Nephron (organoid): ENCODE measurements around the gene PFDN4.
"Not testable (repeated sequence)": the region's sequence is repeated elsewhere in the genome, so short reads cannot be mapped to it uniquely, and the experiment has no call there.

ENCODE experiments used
- H3K27ac Mint-ChIP-seq, 3 experiments: 2 replicates each; pipeline ENCODE4 v1.8.0; 2020; ENCODE audit warnings: mixed read lengths in 3 of 3, mild to moderate bottlenecking in 2 of 3, moderate library complexity in 1 of 3
- H3K27me3 Mint-ChIP-seq: 2 replicates; pipeline ENCODE4 v1.8.0; 2021; ENCODE audit warnings: low read depth, mild to moderate bottlenecking, moderate library complexity, mixed read lengths
- H3K36me3 Mint-ChIP-seq: 2 replicates; pipeline ENCODE4 v1.8.0; 2020; ENCODE audit warnings: low read depth, mixed read lengths
- H3K4me1 Mint-ChIP-seq: 2 replicates; pipeline ENCODE4 v1.8.0; 2020; ENCODE audit warnings: mixed read lengths
- H3K4me3 Mint-ChIP-seq, 3 experiments: 2 replicates each; pipeline ENCODE4 v1.8.0; 2020; ENCODE audit warnings: mild to moderate bottlenecking in 3 of 3, mixed read lengths in 3 of 3, moderate library complexity in 2 of 3
- H3K9me3 Mint-ChIP-seq: 2 replicates; pipeline ENCODE4 v1.8.0; 2020; ENCODE audit warnings: mixed read lengths
- TF ChIP-seq, protein P1 (sequence below), 3 experiments: fragments of 200-600 bp; sonication (generic); IDR thresholded peaks; one replicate each; pipeline ENCODE4 v1.5.0; 2021; ENCODE audit warnings: antibody characterized with exemption in 3 of 3; ENCODE audit not compliant: unreplicated experiment in 3 of 3

Gene PFDN4

DNA sequence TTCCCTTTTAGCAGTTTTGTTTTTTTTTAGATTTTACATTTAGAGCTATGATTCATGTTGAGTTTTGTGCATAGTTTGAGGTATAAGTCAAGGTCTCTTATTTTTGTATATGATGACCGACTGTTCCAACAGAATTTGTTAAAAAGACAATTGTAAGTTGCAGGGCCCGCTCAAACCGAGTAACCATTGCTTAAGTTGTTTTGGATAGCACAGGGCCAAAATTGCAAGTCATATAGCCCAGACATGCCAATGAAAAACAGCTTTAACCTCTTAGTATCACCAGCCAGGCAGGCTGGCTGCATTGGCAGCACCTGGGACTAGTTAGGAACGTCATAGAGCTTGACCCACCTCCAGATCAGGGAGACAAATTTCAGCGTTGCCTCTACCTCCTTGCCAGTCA lies 47.3 kb downstream of the PFDN4 start:
- Mint-ChIP-seq H3K9me3 (peaks cover 4% of the 10 kb centered on the region), H3K27me3 (no peaks in the 10 kb centered on the region), H3K4me3 (no peak overlapping the region), H3K4me1 (peaks cover 24% of the 10 kb centered on the region), H3K36me3 (no peaks in the 10 kb centered on the region), H3K27ac (peak overlapping the region in 1 of 3 experiments; percentile 73)
- TF ChIP-seq, protein P1, sequence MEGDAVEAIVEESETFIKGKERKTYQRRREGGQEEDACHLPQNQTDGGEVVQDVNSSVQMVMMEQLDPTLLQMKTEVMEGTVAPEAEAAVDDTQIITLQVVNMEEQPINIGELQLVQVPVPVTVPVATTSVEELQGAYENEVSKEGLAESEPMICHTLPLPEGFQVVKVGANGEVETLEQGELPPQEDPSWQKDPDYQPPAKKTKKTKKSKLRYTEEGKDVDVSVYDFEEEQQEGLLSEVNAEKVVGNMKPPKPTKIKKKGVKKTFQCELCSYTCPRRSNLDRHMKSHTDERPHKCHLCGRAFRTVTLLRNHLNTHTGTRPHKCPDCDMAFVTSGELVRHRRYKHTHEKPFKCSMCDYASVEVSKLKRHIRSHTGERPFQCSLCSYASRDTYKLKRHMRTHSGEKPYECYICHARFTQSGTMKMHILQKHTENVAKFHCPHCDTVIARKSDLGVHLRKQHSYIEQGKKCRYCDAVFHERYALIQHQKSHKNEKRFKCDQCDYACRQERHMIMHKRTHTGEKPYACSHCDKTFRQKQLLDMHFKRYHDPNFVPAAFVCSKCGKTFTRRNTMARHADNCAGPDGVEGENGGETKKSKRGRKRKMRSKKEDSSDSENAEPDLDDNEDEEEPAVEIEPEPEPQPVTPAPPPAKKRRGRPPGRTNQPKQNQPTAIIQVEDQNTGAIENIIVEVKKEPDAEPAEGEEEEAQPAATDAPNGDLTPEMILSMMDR (IDR thresholded peaks at IDR 0.05; ENCODE audit: unreplicated experiment in 3 of 3) = no peak

DNA sequence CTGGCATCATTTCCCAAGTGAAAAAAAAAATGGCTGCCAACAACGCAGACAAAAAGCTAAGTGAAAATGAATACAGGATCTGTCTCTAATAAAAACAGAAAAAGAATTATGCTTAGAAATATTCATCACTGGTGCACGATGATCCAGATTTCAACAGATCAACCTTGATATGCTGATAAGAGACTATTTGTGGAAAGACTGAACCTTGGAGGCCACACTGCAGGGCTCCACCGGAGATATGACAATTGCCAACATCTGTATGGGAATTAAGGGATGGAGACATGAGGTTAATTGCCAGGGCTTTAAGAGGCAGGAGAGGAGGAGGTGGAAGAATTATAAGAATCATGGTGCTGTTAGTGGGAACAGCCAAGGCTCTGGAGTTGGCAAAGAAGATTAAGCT lies 48.3 kb downstream of the PFDN4 start:
- TF ChIP-seq, protein P1 (IDR thresholded peaks at IDR 0.05; ENCODE audit: unreplicated experiment in 3 of 3) = no peak
- H3K4me1 Mint-ChIP-seq = peaks cover 24% of the 10 kb centered on the region
- H3K27me3 Mint-ChIP-seq = no peaks in the 10 kb centered on the region
- no peak overlapping the region for H3K4me3 Mint-ChIP-seq
- H3K27ac Mint-ChIP-seq = no peak overlapping the region
- no peaks in the 10 kb centered on the region for H3K36me3 Mint-ChIP-seq
- no peaks in the 10 kb centered on the region for H3K9me3 Mint-ChIP-seq

DNA sequence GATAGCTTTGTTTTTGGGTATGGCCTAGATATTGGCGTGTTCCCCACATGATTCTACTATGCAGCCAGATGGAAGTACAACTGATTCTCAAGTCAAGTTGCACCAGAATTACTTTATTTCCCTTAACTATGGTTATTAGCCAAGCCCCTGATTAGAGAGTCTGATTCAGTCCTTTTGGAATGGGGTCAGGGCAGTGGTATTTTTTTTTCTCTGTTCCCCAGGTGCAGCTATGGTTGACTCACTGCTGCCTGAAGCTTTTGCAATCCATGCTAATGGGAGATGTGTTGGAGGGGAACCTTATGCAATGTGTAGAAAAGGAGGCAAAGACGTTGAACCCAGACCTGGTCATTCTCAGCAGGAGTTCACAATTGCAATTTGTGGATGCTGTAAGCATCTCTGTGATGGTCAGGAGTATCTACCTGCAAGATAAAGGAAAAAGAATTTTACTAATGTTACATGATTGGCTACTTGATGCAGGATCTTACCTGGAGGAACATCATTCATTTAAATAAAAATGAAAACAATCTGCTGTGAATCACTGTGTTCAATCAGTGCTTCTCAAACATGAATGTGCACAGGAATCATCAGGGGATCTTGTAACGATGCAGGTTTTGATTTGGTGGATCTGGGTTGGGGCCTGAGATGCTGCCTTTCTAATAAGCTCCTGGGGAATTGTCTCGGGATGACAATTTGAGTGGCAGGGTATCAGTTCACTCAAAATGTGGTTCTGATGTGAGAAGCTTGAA lies 49.4 kb downstream of the PFDN4 start:
- Mint-ChIP-seq H3K36me3 (no peaks in the 10 kb centered on the region), H3K9me3 (no peaks in the 10 kb centered on the region), H3K27me3 (no peaks in the 10 kb centered on the region), H3K4me3 (no peak overlapping the region), H3K27ac (peak overlapping the region in 2 of 3 experiments; percentile 49 to 74), H3K4me1 (peaks cover 24% of the 10 kb centered on the region)
- TF ChIP-seq, protein P1 (IDR thresholded peaks at IDR 0.05; ENCODE audit: unreplicated experiment in 3 of 3) = no peak

DNA sequence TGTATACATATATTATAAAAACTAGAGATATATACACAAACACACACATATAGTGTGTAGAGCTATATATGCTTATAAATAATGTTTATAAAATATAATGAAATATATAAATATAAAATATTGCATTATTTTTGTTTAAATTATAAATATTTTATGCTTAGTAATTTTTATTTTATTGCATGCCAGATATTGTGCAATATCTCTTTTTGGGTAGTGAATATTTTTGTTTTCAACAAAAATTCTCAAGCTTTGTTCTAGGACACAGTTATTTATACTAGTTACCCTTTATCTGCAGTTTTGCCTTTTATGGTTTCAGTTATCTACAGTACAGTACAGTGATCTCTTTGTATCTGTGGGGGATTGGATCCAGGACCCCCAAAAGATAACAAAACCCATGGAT lies 52.2 kb downstream of the PFDN4 start:
- Mint-ChIP-seq H3K9me3 (no peaks in the 10 kb centered on the region), H3K36me3 (no peaks in the 10 kb centered on the region), H3K4me3 (no peak overlapping the region), H3K27me3 (no peaks in the 10 kb centered on the region), H3K4me1 (peaks cover 38% of the 10 kb centered on the region), H3K27ac (no peak overlapping the region)
- TF ChIP-seq, protein P1 (IDR thresholded peaks at IDR 0.05; ENCODE audit: unreplicated experiment in 3 of 3) = no peak

DNA sequence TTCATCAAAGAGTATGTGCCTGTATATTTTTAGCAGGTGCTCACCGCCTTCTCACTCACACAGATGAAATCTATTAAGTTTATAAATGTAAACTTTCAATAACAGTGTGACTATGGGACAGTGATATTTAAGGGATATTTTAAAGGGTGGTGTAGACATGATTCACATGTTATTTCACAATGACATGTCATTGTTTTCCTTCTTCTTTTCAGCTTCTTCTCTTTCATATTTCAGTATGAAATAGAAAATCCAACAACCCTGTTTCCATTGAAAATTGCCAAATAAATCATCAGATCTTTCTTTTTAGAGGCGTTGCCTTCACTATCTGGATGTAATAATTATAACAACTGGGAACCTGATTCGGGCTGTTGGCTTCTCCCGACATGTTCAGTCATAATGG lies 54.8 kb downstream of the PFDN4 start:
- H3K4me1 Mint-ChIP-seq = peaks cover 27% of the 10 kb centered on the region
- H3K9me3 Mint-ChIP-seq = no peaks in the 10 kb centered on the region
- H3K4me3 Mint-ChIP-seq = no peak overlapping the region
- H3K27me3 Mint-ChIP-seq = peaks cover under 1% of the 10 kb centered on the region
- TF ChIP-seq, protein P1 (IDR thresholded peaks at IDR 0.05; ENCODE audit: unreplicated experiment in 3 of 3) = no peak
- no peaks in the 10 kb centered on the region for H3K36me3 Mint-ChIP-seq
- H3K27ac Mint-ChIP-seq = peak overlapping the region in 1 of 3 experiments; percentile 26

DNA sequence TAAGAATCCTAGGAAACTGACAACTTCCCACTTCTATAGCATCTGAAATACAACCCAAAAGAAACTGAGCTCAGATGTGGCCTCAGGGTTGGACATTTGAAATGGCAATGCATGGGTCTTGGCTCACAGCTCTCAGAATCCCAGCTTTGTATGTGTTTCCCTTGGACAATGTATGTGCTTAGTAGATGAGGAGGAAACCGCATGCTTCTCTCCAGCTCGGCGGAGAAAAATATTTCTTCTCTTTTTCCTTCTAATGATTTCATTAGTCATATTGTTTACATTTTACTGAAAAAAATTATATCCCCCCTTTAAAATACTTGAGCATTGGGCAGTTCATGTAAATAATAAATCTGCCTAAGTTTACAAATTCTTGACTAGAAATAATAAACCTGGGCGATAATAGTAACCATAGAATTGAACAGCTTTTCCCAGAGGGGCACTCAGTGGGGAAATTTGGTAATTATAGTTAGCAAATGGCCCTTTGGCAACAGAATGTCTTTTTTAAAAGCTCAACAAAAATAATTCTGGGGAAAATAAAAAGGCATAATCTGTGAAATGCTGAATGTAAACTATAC lies 55.3 kb downstream of the PFDN4 start:
- H3K4me1 Mint-ChIP-seq = peaks cover 27% of the 10 kb centered on the region
- no peaks in the 10 kb centered on the region for H3K36me3 Mint-ChIP-seq
- peaks cover 3% of the 10 kb centered on the region for H3K27me3 Mint-ChIP-seq
- no peak overlapping the region for H3K4me3 Mint-ChIP-seq
- TF ChIP-seq, protein P1 (IDR thresholded peaks at IDR 0.05; ENCODE audit: unreplicated experiment in 3 of 3) = no peak
- no peaks in the 10 kb centered on the region for H3K9me3 Mint-ChIP-seq
- H3K27ac Mint-ChIP-seq = peak overlapping the region in 1 of 3 experiments; percentile 26

DNA sequence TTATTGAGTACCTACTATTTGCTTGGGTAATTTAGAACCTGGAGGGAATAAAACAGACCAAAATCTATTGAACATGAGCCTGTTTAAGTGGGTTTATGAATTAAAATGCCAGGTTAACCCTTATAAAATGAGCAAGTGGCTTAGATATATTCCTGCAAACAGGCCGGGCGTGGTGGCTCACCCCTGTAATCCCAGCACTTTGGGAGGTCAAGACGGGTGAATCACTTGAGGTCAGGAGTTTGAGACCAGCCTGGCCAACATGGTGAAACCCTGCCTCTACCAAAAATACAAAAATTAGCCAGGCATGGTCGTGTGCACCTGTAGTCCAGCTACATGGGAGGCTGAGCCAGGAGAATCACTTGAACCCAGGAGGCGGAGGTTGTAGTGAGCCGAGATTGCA lies 57.9 kb downstream of the PFDN4 start:
- H3K9me3 Mint-ChIP-seq, H3K4me3 Mint-ChIP-seq, H3K36me3 Mint-ChIP-seq, H3K27ac Mint-ChIP-seq, H3K27me3 Mint-ChIP-seq: not testable (repeated sequence)
- peaks cover 37% of the 10 kb centered on the region for H3K4me1 Mint-ChIP-seq
